ENCODE measurements around the gene SAT2.
A peak's percentile ranks its signal among the peaks of the same experiment; 100 is the strongest.

- TF ChIP-seq EZH2phosphoT487 (IDR thresholded peaks at IDR 0.05; ENCODE audit: borderline replicate concordance) (no peak), CTCF (IDR thresholded peaks at IDR 0.05 in 2 of 3, conservative IDR thresholded peaks at IDR 0.05 in 1 of 3; ENCODE audit: borderline replicate concordance in 1 of 3, insufficient read depth in 1 of 3, low read depth in 2 of 3, low read length in 2 of 3) (0 out of 6 replicates have a peak, but pooled peaks of 1 of the 3 experiments have one; percentile 5), ZBTB33 (IDR thresholded peaks at IDR 0.05; ENCODE audit: extremely low read depth, insufficient replicate concordance, low read length) (no peak), RAD21 (IDR thresholded peaks at IDR 0.05; ENCODE audit: low read depth) (no peak), CEBPB (IDR thresholded peaks at IDR 0.05; ENCODE audit: low read depth) (no peak), EZH2 (IDR thresholded peaks at IDR 0.05) (no peak), POLR2A (IDR thresholded peaks at IDR 0.05; ENCODE audit: borderline replicate concordance, extremely low read depth, insufficient read depth, insufficient read length) (no peak), SIN3A (IDR thresholded peaks at IDR 0.05; ENCODE audit: low read depth) (no peak), POLR2AphosphoS5 (IDR thresholded peaks at IDR 0.05; ENCODE audit: low read depth, low read length) (no peak), YY1 (IDR thresholded peaks at IDR 0.05; ENCODE audit: extremely low read depth, insufficient replicate concordance, low read depth, low read length) (no peak), ZFX (IDR thresholded peaks at IDR 0.05) (no peak)
These were observed 45.0 kb downstream of the SAT2 start for GRCh38 chr17:7582396-7583252.

All from HCT116 (cell line).